LNCaP clone FGC (cell line): Measurements from ENCODE around the gene DDX41.
A peak's percentile ranks its signal among the peaks of the same experiment; 100 is the strongest.

ENCODE experiments used
- DNase-seq: peaks from one replicate; pipeline ENCODE4 v3.0.0-alpha.2; 2011; ENCODE audit warnings: low read depth
- H3K4me3 ChIP-seq: 2 replicates; pipeline ENCODE4 v1.5.1; 2011; ENCODE audit warnings: mild to moderate bottlenecking, low read depth, low read length, control low read depth
- CTCF ChIP-seq: IDR thresholded peaks from 2 replicates; pipeline ENCODE4 v1.5.1; 2012; ENCODE audit warnings: mild to moderate bottlenecking; ENCODE audit not compliant: control insufficient read depth, insufficient read depth; ENCODE audit errors: extremely low read depth

DDX41 gene

GRCh38 chr5:177471610-177472356 lies 45.0 kb downstream of the DDX41 start:
- no peak for TF ChIP-seq CTCF
- peak overlapping the region; percentile 81 for H3K4me3 ChIP-seq
- no peak for DNase-seq

- no peak for DNase-seq
- TF ChIP-seq CTCF, result no peak
- H3K4me3 ChIP-seq, result no peak overlapping the region
These were observed 45.8 kb downstream of the DDX41 start for GRCh38 chr5:177470759-177471536.

GRCh38 chr5:177469750-177470525 lies 46.8 kb downstream of the DDX41 start:
- no peak for TF ChIP-seq CTCF
- H3K4me3 ChIP-seq, result no peak overlapping the region
- DNase-seq, result no peak

GRCh38 chr5:177468685-177469628 lies 47.8 kb downstream of the DDX41 start:
- no peak overlapping the region for H3K4me3 ChIP-seq
- no peak for TF ChIP-seq CTCF
- DNase-seq, result no peak

GRCh38 chr5:177468329-177468684 lies 48.5 kb downstream of the DDX41 start:
- no peak overlapping the region for H3K4me3 ChIP-seq
- TF ChIP-seq CTCF, result no peak
- no peak for DNase-seq

- DNase-seq, result no peak
These were observed 49.3 kb downstream of the DDX41 start for GRCh38 chr5:177467436-177467835.

More at GRCh38 chr5:177467436-177467835, 49.3 kb downstream of the DDX41 start:
- no peak overlapping the region for H3K4me3 ChIP-seq
- TF ChIP-seq CTCF, result no peak
